Left ventricle myocardium inferior (tissue), 1 donor: ENCODE data around the gene GNAI3. TPM values are rescaled to one million over a fixed set of nuclear protein-coding genes. Genes with fewer than 3 reads are reported as not detected.
"Not testable (repeated sequence)": the region's sequence is repeated elsewhere in the genome, so short reads cannot be mapped to it uniquely, and the experiment has no call there.

ENCODE experiments used
- DNase-seq: peaks from one replicate; pipeline ENCODE4 v3.0.0-alpha.2; 2020
- H3K27ac ChIP-seq: fragments of 200-600 bp; replicated peaks from 2 replicates; pipeline ENCODE4 v1.8.0; 2021
- H3K27me3 ChIP-seq: fragments of 200-600 bp; 2 replicates; pipeline ENCODE4 v1.8.0; 2021; ENCODE audit warnings: low read depth
- H3K36me3 ChIP-seq: fragments of 200-600 bp; 2 replicates; pipeline ENCODE4 v1.8.0; 2021
- H3K4me1 ChIP-seq: fragments of 200-600 bp; 2 replicates; pipeline ENCODE4 v1.8.0; 2021
- H3K4me3 ChIP-seq: fragments of 200-600 bp; 2 replicates; pipeline ENCODE4 v1.8.0; 2021; ENCODE audit warnings: mild to moderate bottlenecking, moderate library complexity
- H3K9me3 ChIP-seq: fragments of 200-600 bp; replicated peaks from 2 replicates; pipeline ENCODE4 v1.8.0; 2021
- intact Hi-C: fragments of 100-400 bp; cut with micrococcal nuclease; formaldehyde crosslinking; loops from one replicate; pipeline ENCODE4 v1.11.0; 2022
- total RNA-seq: library from RNA; stranded (reverse); fragmentation: NEBNext Ultra II Directional; extraction: Animal tissue kit (Norgen Biotek cat#: 25700); gene quantifications from one replicate; pipeline ENCODE4 v1.2.1, GENCODE V29; 2021
- TF ChIP-seq, protein P1 (sequence below): fragments of 200-600 bp; IDR thresholded peaks from 2 replicates; pipeline ENCODE4 v1.8.0; 2021; ENCODE audit warnings: antibody characterized with exemption, mild to moderate bottlenecking, borderline replicate concordance
- donor health status: DM: no; HTN: yes; CAD: no; lungs with severe emphysema.

Gene GNAI3
- total RNA-seq, 1 donor from 2014 or later: 2.0 TPM

GRCh38 chr1:109658533-109659042 is 110.2 kb downstream of the GNAI3 start:
- intact Hi-C loops: no loop called here
- Histone ChIP-seq H3K4me1 (peaks cover 44% of the 10 kb centered on the region), H3K36me3 (peaks cover 37% of the 10 kb centered on the region), H3K27me3 (no peaks in the 10 kb centered on the region), H3K9me3 (no peaks in the 10 kb centered on the region), H3K27ac (no peak overlapping the region), H3K4me3 (no peak overlapping the region)
- TF ChIP-seq, protein P1, sequence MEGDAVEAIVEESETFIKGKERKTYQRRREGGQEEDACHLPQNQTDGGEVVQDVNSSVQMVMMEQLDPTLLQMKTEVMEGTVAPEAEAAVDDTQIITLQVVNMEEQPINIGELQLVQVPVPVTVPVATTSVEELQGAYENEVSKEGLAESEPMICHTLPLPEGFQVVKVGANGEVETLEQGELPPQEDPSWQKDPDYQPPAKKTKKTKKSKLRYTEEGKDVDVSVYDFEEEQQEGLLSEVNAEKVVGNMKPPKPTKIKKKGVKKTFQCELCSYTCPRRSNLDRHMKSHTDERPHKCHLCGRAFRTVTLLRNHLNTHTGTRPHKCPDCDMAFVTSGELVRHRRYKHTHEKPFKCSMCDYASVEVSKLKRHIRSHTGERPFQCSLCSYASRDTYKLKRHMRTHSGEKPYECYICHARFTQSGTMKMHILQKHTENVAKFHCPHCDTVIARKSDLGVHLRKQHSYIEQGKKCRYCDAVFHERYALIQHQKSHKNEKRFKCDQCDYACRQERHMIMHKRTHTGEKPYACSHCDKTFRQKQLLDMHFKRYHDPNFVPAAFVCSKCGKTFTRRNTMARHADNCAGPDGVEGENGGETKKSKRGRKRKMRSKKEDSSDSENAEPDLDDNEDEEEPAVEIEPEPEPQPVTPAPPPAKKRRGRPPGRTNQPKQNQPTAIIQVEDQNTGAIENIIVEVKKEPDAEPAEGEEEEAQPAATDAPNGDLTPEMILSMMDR: no peak
- no peak for DNase-seq

DNA sequence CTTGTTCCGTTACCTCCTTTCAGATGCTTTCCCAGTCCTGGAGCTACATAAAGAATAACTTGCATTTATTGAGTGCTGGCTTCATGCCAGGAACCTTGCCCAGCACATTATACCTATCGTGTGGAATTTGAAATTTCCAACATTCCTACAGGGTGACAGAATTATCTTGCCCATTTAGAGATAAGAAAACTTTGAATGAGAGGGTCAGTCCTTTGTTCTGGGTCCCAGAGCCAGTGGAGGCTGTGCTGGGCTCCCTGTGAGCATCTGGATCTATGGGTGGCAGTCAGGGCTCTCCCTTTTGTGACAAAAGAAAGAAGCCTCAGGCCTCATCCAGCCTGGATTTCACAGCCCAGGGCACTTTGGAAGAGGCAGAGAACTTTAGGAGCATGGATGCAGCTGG is 110.7 kb downstream of the GNAI3 start:
- no peak for DNase-seq
- Histone ChIP-seq H3K9me3 (no peaks in the 10 kb centered on the region), H3K4me3 (no peak overlapping the region), H3K4me1 (peaks cover 49% of the 10 kb centered on the region), H3K27me3 (no peaks in the 10 kb centered on the region), H3K27ac (no peak overlapping the region), H3K36me3 (peaks cover 37% of the 10 kb centered on the region)
- TF ChIP-seq, protein P1: no peak
- intact Hi-C loops: no loop called here

DNA sequence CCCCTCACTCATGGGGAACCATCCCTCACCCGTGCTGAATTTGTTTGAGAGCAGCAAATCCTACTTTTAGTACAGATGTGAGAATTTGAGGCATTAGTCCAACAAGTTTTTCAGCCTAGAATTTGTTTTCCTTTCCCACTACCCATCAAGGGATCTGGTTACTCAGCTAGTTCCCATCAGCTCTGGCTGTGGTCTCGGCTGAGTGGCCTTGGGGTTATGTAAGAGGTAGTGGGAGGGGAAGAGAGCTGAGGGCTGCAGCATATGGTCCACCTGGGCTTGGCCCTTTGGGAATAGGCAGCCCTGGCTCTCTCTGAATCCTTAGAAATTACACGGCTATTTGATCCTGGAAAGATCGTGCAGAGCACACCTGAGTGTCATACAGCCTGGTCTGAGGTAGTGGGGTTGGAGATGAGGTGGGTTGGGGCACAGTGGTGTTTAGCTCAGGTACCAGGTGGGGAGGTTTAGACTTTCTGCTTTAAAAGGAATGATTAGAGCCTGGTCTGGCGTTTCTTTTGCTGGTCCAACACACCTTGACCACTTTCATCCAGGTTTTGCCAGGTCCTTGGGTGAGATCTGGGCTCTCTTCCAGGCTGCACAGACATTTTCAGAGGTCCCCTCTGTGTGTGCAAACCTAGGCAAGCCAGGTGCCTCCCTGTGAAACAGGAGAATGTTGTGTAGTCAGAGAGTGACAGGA is 111.7 kb downstream of the GNAI3 start:
- H3K27me3 ChIP-seq: no peaks in the 10 kb centered on the region
- DNase-seq: no peak

DNA sequence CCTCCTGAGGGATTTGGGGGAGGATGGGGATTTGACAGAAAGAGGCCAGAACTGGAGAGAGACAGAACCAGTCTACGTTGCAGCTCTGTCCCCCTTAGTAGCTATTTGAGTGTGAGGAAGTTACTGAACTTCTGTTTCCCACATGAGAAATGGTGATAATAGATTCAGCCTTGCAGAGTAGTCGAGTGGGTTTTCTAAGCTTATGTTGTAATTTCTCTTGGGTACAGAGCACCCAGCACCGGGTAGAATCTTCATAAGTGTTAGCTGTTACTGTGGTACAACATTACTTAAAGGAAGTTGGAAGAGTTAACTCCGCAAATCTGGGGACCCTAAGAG is 112.2 kb downstream of the GNAI3 start:
- H3K36me3 ChIP-seq: peaks cover 41% of the 10 kb centered on the region
- H3K4me3 ChIP-seq, H3K27ac ChIP-seq, DNase-seq, intact Hi-C loops, H3K27me3 ChIP-seq, H3K9me3 ChIP-seq: not testable (repeated sequence)
- peaks cover 36% of the 10 kb centered on the region for H3K4me1 ChIP-seq

More for the DNA sequence above, 111.7 kb downstream of the GNAI3 start:
- intact Hi-C loops: no loop called here
- TF ChIP-seq, protein P1: no peak
- H3K27ac ChIP-seq: no peak overlapping the region
- H3K4me3 ChIP-seq: no peak overlapping the region
- peaks cover 41% of the 10 kb centered on the region for H3K36me3 ChIP-seq
- no peaks in the 10 kb centered on the region for H3K9me3 ChIP-seq
- peaks cover 41% of the 10 kb centered on the region for H3K4me1 ChIP-seq

DNA sequence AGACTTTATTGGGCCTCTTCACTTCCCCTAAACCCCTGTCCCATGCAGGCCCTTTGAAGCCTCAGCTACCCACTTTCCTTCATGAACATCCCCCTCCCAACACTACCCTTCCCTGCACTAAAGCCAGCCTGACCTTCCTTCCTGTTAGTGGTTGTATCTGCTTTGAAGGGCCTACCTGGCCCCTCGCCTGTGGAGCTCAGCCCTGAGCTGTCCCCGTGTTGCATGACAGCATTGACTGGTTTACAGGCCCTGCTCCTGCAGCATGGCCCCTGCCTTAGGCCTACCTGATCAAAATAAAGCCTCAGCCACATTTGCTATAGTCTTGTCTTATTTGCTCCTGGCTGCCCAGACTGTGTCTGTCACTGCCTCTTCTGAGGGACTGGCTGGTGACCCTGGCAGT is 113.0 kb downstream of the GNAI3 start:
- peaks cover 41% of the 10 kb centered on the region for H3K36me3 ChIP-seq
- H3K9me3 ChIP-seq: no peaks in the 10 kb centered on the region
- intact Hi-C loops: no loop called here

GRCh38 chr1:109664671-109665070 is 116.3 kb downstream of the GNAI3 start:
- peaks cover 28% of the 10 kb centered on the region for H3K36me3 ChIP-seq
- intact Hi-C loops: no loop called here
- no peak for DNase-seq
- no peak overlapping the region for H3K27ac ChIP-seq
- TF ChIP-seq, protein P1: no peak
- no peaks in the 10 kb centered on the region for H3K27me3 ChIP-seq
- no peak overlapping the region for H3K4me3 ChIP-seq
- peaks cover 25% of the 10 kb centered on the region for H3K4me1 ChIP-seq
- H3K9me3 ChIP-seq: no peaks in the 10 kb centered on the region

More for the DNA sequence above, 113.0 kb downstream of the GNAI3 start:
- H3K4me3 ChIP-seq: no peak overlapping the region
- H3K27ac ChIP-seq: no peak overlapping the region
- H3K4me1 ChIP-seq: peaks cover 30% of the 10 kb centered on the region
- no peak for DNase-seq
- no peaks in the 10 kb centered on the region for H3K27me3 ChIP-seq
- TF ChIP-seq, protein P1: no peak
